Right lobe of liver (tissue), 4 donors: ENCODE data around the gene ZDHHC22.

Experiments
- POLR2A ChIP-seq: fragments of 450-650 bp; IDR thresholded peaks from one replicate; pipeline ENCODE4 v1.6.1; 2017; ENCODE audit warnings: antibody characterized with exemption, mild to moderate bottlenecking
- TF ChIP-seq, protein P1 (sequence below), 4 donors: fragments of 200-600 bp in 3 of 4; fragments of 450-650 bp in 1 of 4; IDR thresholded peaks; one replicate each; pipeline versions ENCODE4 v1.5.1 to v1.8.0; 2016 to 2022; ENCODE audit warnings: antibody characterized with exemption in 4 of 4, mild to moderate bottlenecking in 2 of 4
- donor health status: DM: no; HTN: no; CAD: no.
- donor health status: DM: no; HTN: no; CAD: no.
- donor health status: DM: no; HTN: yes; CAD: no.

DNA sequence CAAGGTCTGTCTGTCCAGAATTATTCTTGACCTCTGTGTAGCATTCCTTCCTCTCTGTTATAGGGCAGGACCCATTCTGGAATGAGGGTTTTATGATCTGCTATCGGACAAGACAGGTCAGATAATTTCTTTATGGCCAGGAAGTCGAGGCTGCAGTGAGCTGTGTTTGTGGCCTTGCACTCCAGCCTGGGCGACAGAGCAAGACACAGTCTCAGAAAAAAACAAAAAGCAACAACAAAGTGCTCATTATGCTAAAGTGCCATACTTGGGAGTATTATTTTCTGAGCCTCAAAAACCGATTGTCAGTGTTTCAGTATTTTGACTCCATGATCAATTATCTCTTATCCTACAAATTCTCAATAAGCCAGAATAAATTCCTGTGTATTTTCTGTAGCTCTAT, 39.4 kb downstream of the ZDHHC22 start:
- no peak for TF ChIP-seq POLR2A
- TF ChIP-seq, protein P1, sequence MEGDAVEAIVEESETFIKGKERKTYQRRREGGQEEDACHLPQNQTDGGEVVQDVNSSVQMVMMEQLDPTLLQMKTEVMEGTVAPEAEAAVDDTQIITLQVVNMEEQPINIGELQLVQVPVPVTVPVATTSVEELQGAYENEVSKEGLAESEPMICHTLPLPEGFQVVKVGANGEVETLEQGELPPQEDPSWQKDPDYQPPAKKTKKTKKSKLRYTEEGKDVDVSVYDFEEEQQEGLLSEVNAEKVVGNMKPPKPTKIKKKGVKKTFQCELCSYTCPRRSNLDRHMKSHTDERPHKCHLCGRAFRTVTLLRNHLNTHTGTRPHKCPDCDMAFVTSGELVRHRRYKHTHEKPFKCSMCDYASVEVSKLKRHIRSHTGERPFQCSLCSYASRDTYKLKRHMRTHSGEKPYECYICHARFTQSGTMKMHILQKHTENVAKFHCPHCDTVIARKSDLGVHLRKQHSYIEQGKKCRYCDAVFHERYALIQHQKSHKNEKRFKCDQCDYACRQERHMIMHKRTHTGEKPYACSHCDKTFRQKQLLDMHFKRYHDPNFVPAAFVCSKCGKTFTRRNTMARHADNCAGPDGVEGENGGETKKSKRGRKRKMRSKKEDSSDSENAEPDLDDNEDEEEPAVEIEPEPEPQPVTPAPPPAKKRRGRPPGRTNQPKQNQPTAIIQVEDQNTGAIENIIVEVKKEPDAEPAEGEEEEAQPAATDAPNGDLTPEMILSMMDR (IDR thresholded peaks at IDR 0.05): no peak
